Vagina (tissue), 2 donors: ENCODE measurements around the gene PCDHGA10. TPM values are rescaled to one million over a fixed set of nuclear protein-coding genes. Genes with fewer than 3 reads are reported as not detected.
"Not testable (repeated sequence)": the region's sequence is repeated elsewhere in the genome, so short reads cannot be mapped to it uniquely, and the experiment has no call there.

Source experiments
- DNase-seq, 2 donors: peaks; one replicate each; pipeline ENCODE4 v3.0.0-alpha.2; 2017; ENCODE audit errors: extremely low spot score in 2 of 2
- H3K27ac ChIP-seq: fragments of 200-600 bp; sonication (generic); one replicate; pipeline ENCODE4 v1.5.1; 2019
- H3K27me3 ChIP-seq: fragments of 200-600 bp; sonication (generic); one replicate; pipeline ENCODE4 v1.5.1; 2019
- H3K36me3 ChIP-seq, 2 donors: fragments of 200-600 bp; sonication (generic); one replicate each; pipeline ENCODE4 v1.5.1; 2017 to 2019
- H3K4me1 ChIP-seq: fragments of 200-600 bp; sonication (generic); one replicate; pipeline ENCODE4 v1.5.1; 2019
- H3K4me3 ChIP-seq, 2 donors: fragments of 200-600 bp; sonication (generic); 1 replicate in 1 of 2; 2 replicates in 1 of 2; pipeline ENCODE4 v1.5.1; 2016 to 2019
- H3K9me3 ChIP-seq: fragments of 200-600 bp; sonication (generic); one replicate; pipeline ENCODE4 v1.5.1; 2019
- CTCF ChIP-seq, 3 experiments: fragments of 450-650 bp in 2 of 3; fragments of 200-600 bp in 1 of 3; sonication (generic) in 1 of 3; IDR thresholded peaks; one replicate each; pipeline ENCODE4 v1.5.1; 2017 to 2019; ENCODE audit warnings: antibody characterized with exemption in 3 of 3, mild to moderate bottlenecking in 2 of 3, moderate library complexity in 2 of 3
- POLR2A ChIP-seq, 2 donors: fragments of 450-650 bp; IDR thresholded peaks; one replicate each; pipeline ENCODE4 v1.6.1; 2017; ENCODE audit warnings: antibody characterized with exemption in 2 of 2, mild to moderate bottlenecking in 2 of 2, moderate library complexity in 2 of 2
- POLR2AphosphoS5 ChIP-seq, 2 donors: sonication (generic); formaldehyde crosslinking; IDR thresholded peaks; one replicate each; pipeline ENCODE4 v1.9.0; 2017; ENCODE audit warnings: antibody characterized with exemption in 2 of 2, mild to moderate bottlenecking in 2 of 2, low read depth in 1 of 2; ENCODE audit not compliant: insufficient read depth in 1 of 2
- intact Hi-C: fragments of 100-400 bp; cut with DNase I; formaldehyde crosslinking; loops from one replicate; pipeline ENCODE4 v1.15.1; 2023
- total RNA-seq: library from RNA; depleted of rRNA; stranded (reverse); fragments of >200 nt; gene quantifications from one replicate; pipeline ENCODE4 v1.2.3, GENCODE V29; 2016

PCDHGA10 gene
- total RNA-seq, 1 donor from 2014 or later, result 10.6 TPM

GRCh38 chr5:141397756-141398551, 14.8 kb upstream of the PCDHGA10 start, which contains the start of gene PCDHGB5:
PCDHGB5 (plus strand) TSS chr5:141397947; CDS start chr5:141398128, 181 bp downstream.
- DNase-seq, intact Hi-C loops, H3K4me1 ChIP-seq, H3K27me3 ChIP-seq, H3K27ac ChIP-seq: not testable (repeated sequence)
- Histone ChIP-seq H3K9me3 (peaks cover 70% of the 10 kb centered on the region), H3K36me3 (peaks cover 0 to 21% of the 10 kb centered on the region in 2 donors), H3K4me3 (peak within 1 kb of the TSS in 1 of 2 donors; percentile 19)
- peak in 2 of 3 experiments; percentile 10 to 24 for TF ChIP-seq CTCF (IDR thresholded peaks at IDR 0.05)

- DNase-seq, result no peak
- H3K4me1 ChIP-seq, result no peaks in the 10 kb centered on the region
- no peak for TF ChIP-seq POLR2A (IDR thresholded peaks at IDR 0.05)
- no peaks in the 10 kb centered on the region for H3K27me3 ChIP-seq
- H3K4me3 ChIP-seq, result no peak overlapping the region
- peaks cover 0 to 20% of the 10 kb centered on the region in 2 donors for H3K36me3 ChIP-seq
- H3K27ac ChIP-seq, result no peak overlapping the region
- peaks cover 70% of the 10 kb centered on the region for H3K9me3 ChIP-seq
- intact Hi-C loops, result no loop called here
Observed at GRCh38 chr5:141398608-141399007, 14.2 kb upstream of the PCDHGA10 start.

DNA sequence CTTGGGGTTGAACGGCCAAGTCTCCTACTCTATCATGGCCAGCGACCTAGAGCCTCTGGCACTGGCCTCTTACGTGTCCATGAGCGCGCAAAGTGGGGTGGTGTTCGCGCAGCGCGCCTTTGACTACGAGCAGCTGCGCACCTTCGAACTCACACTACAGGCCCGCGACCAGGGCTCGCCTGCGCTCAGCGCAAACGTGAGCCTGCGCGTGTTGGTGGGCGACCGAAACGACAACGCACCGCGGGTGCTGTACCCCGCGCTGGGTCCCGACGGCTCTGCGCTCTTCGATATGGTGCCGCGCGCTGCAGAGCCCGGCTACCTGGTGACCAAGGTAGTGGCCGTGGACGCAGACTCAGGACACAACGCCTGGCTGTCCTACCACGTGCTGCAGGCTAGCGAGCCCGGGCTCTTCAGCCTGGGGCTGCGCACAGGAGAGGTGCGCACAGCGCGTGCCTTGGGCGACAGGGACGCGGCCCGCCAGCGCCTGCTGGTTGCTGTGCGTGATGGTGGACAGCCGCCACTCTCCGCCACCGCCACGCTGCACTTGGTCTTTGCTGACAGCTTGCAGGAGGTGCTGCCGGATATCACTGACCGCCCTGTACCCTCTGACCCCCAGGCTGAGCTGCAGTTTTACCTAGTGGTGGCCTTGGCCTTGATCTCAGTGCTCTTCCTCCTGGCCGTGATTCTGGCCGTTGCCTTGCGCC, 13.1 kb upstream of the PCDHGA10 start:
- Histone ChIP-seq H3K36me3 (peaks cover 0 to 20% of the 10 kb centered on the region in 2 donors), H3K27ac (no peak overlapping the region), H3K27me3 (no peaks in the 10 kb centered on the region), H3K9me3 (peaks cover 70% of the 10 kb centered on the region), H3K4me1 (no peaks in the 10 kb centered on the region), H3K4me3 (no peak overlapping the region)
- DNase-seq, result no peak
- intact Hi-C loops, result no loop called here
- no peak for TF ChIP-seq POLR2A (IDR thresholded peaks at IDR 0.05)
- no peak for TF ChIP-seq CTCF (IDR thresholded peaks at IDR 0.05)
- TF ChIP-seq POLR2AphosphoS5 (IDR thresholded peaks at IDR 0.05; ENCODE audit: insufficient read depth in 1 of 2, low read depth in 1 of 2), result no peak

GRCh38 chr5:141402553-141403243, 10.1 kb upstream of the PCDHGA10 start, which contains the start of gene PCDHGA9:
PCDHGA9 (plus strand) TSS chr5:141402778; CDS start chr5:141402953, 175 bp downstream.
- no peaks in the 10 kb centered on the region for H3K27me3 ChIP-seq
- DNase-seq, result no peak
- peaks cover 79% of the 10 kb centered on the region for H3K9me3 ChIP-seq
- peak in 1 of 3 experiments; percentile 13 for TF ChIP-seq CTCF (IDR thresholded peaks at IDR 0.05)
- no peak for TF ChIP-seq POLR2AphosphoS5 (IDR thresholded peaks at IDR 0.05; ENCODE audit: insufficient read depth in 1 of 2, low read depth in 1 of 2)
- peak within 1 kb of the TSS; percentile 14 to 24 for H3K4me3 ChIP-seq
- H3K36me3 ChIP-seq, result peaks cover 0 to 20% of the 10 kb centered on the region in 2 donors
- H3K27ac ChIP-seq, result no peak within 1 kb of the TSS
- no peaks in the 10 kb centered on the region for H3K4me1 ChIP-seq
- intact Hi-C loops, result no loop called here

GRCh38 chr5:141403387-141403786, 9.4 kb upstream of the PCDHGA10 start:
- intact Hi-C loops, result no loop called here

More at GRCh38 chr5:141403387-141403786, 9.4 kb upstream of the PCDHGA10 start:
- DNase-seq, result no peak
- no peak for TF ChIP-seq POLR2AphosphoS5 (IDR thresholded peaks at IDR 0.05; ENCODE audit: insufficient read depth in 1 of 2, low read depth in 1 of 2)
- TF ChIP-seq POLR2A (IDR thresholded peaks at IDR 0.05), result no peak
- TF ChIP-seq CTCF (IDR thresholded peaks at IDR 0.05), result no peak
- Histone ChIP-seq H3K4me1 (no peaks in the 10 kb centered on the region), H3K36me3 (peaks cover 0 to 20% of the 10 kb centered on the region in 2 donors), H3K9me3 (peaks cover 82% of the 10 kb centered on the region), H3K27ac (no peak overlapping the region), H3K27me3 (no peaks in the 10 kb centered on the region), H3K4me3 (peak overlapping the region in 1 of 2 donors; percentile 14)
